NCI-H2196 (cell line): ENCODE data around the gene ITGA11.

Experiments used
- DNase-seq: peaks from one replicate; lab custom pipeline; 2025; ENCODE audit not compliant: unreplicated experiment; lab: John Stamatoyannopoulos, UW

Gene ITGA11

GRCh38 chr15:68314563-68314962 is 117.4 kb downstream of the ITGA11 start:
- DNase-seq: no peak

GRCh38 chr15:68313501-68314410 is 118.2 kb downstream of the ITGA11 start:
- no peak for DNase-seq

GRCh38 chr15:68312701-68313204 is 119.2 kb downstream of the ITGA11 start:
- DNase-seq: no peak

GRCh38 chr15:68311859-68312557 is 120.0 kb downstream of the ITGA11 start:
- DNase-seq: no peak

GRCh38 chr15:68311464-68311835 is 120.5 kb downstream of the ITGA11 start:
- no peak for DNase-seq

GRCh38 chr15:68310804-68311463 is 121.0 kb downstream of the ITGA11 start:
- DNase-seq: no peak

- no peak for DNase-seq
These were observed 121.7 kb downstream of the ITGA11 start for GRCh38 chr15:68310178-68310803.

GRCh38 chr15:68309024-68309423 is 122.9 kb downstream of the ITGA11 start:
- DNase-seq: no peak

- DNase-seq: no peak
These were observed 124.6 kb downstream of the ITGA11 start for GRCh38 chr15:68307131-68307928.

- no peak for DNase-seq
These were observed 126.5 kb downstream of the ITGA11 start for GRCh38 chr15:68305420-68305871.

GRCh38 chr15:68304589-68305337 is 127.2 kb downstream of the ITGA11 start:
- DNase-seq: no peak

- DNase-seq: no peak
These were observed 128.2 kb downstream of the ITGA11 start for GRCh38 chr15:68303560-68304436.

- DNase-seq: no peak
These were observed 128.8 kb downstream of the ITGA11 start for GRCh38 chr15:68303134-68303533.

- no peak for DNase-seq
These were observed 129.2 kb downstream of the ITGA11 start for GRCh38 chr15:68302729-68303128.

GRCh38 chr15:68301301-68301700 is 130.7 kb downstream of the ITGA11 start:
- DNase-seq: no peak

GRCh38 chr15:68300115-68300940 is 131.6 kb downstream of the ITGA11 start:
- no peak for DNase-seq

GRCh38 chr15:68299436-68299835 is 132.5 kb downstream of the ITGA11 start:
- DNase-seq: no peak
